ENCODE results near the gene MAP3K20. TPM values are rescaled to one million over a fixed set of nuclear protein-coding genes. Genes with fewer than 3 reads are reported as not detected.

The MAP3K20 gene
- total and polyA plus RNA-seq, 2 of the 8 experiments (the other 6 are each of a cell fraction or from before 2014, with no cell fraction given), result 3.1 to 11.1 TPM

GRCh38 chr2:173141666-173142065, 66.0 kb downstream of the MAP3K20 start:
- no peak overlapping the region for H3K23ac ChIP-seq (ENCODE audit: insufficient read length)
- H2BK12ac ChIP-seq (ENCODE audit: low read depth, low read length), result no peak overlapping the region
- DNase-seq (ENCODE audit: low read depth in 1 of 2, low spot score in 2 of 2), result no peak
- H3K9ac ChIP-seq (replicated peaks in 1 of 4; ENCODE audit: extremely low read depth in 1 of 4, low read depth in 3 of 4, low read length in 3 of 4), result no peak overlapping the region
- no peaks in the 10 kb centered on the region; a peak in 1 of 8 replicates for H3K36me3 ChIP-seq (ENCODE audit: control insufficient read depth in 2 of 4, insufficient read depth in 4 of 4, low read length in 3 of 4)
- no peak overlapping the region for H4K8ac ChIP-seq (ENCODE audit: extremely low read depth, insufficient read depth, low read length)
- H2BK5ac ChIP-seq (ENCODE audit: low read depth, low read length), result no peak overlapping the region
- no peaks in the 10 kb centered on the region for H3K79me1 ChIP-seq (ENCODE audit: low read depth, low read length)
- no peaks in the 10 kb centered on the region for H3K27me3 ChIP-seq (replicated peaks in 1 of 4; ENCODE audit: control insufficient read depth in 3 of 4, extremely low read depth in 1 of 4, insufficient read depth in 3 of 4, low read length in 3 of 4)
- H4K91ac ChIP-seq (replicated peaks; ENCODE audit: insufficient read length, low read length), result no peak overlapping the region
- H3K4me2 ChIP-seq (ENCODE audit: insufficient read depth in 1 of 2, low read depth in 2 of 2, low read length in 2 of 2), result no peak overlapping the region
- no peaks in the 10 kb centered on the region for H3K23me2 ChIP-seq (ENCODE audit: low read depth, low read length)
- no peak overlapping the region for H4K5ac ChIP-seq (ENCODE audit: insufficient read length, low read depth, low read length)
- H3K18ac ChIP-seq (ENCODE audit: extremely low read depth, low read length), result no peak overlapping the region
- H3K4ac ChIP-seq (replicated peaks; ENCODE audit: insufficient read length, low read depth, low read length), result no peak overlapping the region
- H2AFZ ChIP-seq (ENCODE audit: low read length), result no peak overlapping the region
- H2AK5ac ChIP-seq (ENCODE audit: low read depth, low read length), result no peak overlapping the region
- POLR2A ChIA-PET (ENCODE audit: partially characterized antibody), result no interaction called here
- no peak overlapping the region for H3K4me3 ChIP-seq (ENCODE audit: extremely low read depth in 1 of 4, insufficient read depth in 2 of 4, low read depth in 3 of 4, low read length in 4 of 4)
- H4K20me1 ChIP-seq (replicated peaks in 1 of 2; ENCODE audit: control insufficient read depth in 1 of 2, insufficient read depth in 2 of 2, low read length in 2 of 2), result no peaks in the 10 kb centered on the region
- H3K9me3 ChIP-seq (ENCODE audit: insufficient read depth in 2 of 2, low read depth in 1 of 2, low read length in 1 of 2), result 0 out of 4 replicates have a peak, but pooled peaks cover 0 to 2% of the 10 kb centered on the region in 2 experiments
- TF ChIP-seq SAP30 (IDR thresholded peaks at IDR 0.05; ENCODE audit: insufficient read depth, insufficient replicate concordance, low read length), result no peak
- H3K56ac ChIP-seq (replicated peaks; ENCODE audit: insufficient read length, low read depth, low read length), result no peak overlapping the region
- H2BK120ac ChIP-seq (replicated peaks; ENCODE audit: low read depth, low read length), result no peak overlapping the region
- H3K27ac ChIP-seq (ENCODE audit: low read depth, low read length), result no peak overlapping the region
- no peaks in the 10 kb centered on the region; a peak in 1 of 7 replicates for H3K4me1 ChIP-seq (replicated peaks in 1 of 4; ENCODE audit: control insufficient read depth in 3 of 4, insufficient read depth in 4 of 4, low read length in 3 of 4)
- CTCF ChIA-PET (ENCODE audit: partially characterized antibody), result interaction anchor here (0.6 to 1.5 kb wide), 3 partner anchors 21 to 114 kb away, joined by 3 read pairs; no protein-coding TSS in a partner anchor
- H3K14ac ChIP-seq (ENCODE audit: insufficient read length), result no peak overlapping the region
- no peak overlapping the region for H2BK15ac ChIP-seq (ENCODE audit: low read length)
- no peaks in the 10 kb centered on the region for H3K79me2 ChIP-seq (ENCODE audit: control insufficient read depth in 1 of 2, insufficient read depth in 2 of 2, low read length in 2 of 2)
- no peak for FAIRE-seq
- H2BK20ac ChIP-seq (ENCODE audit: low read length), result no peak overlapping the region

Measured in H1 (cell line).